HEK293 (cell line): Measurements from ENCODE around the gene NRIP2.
A peak's percentile ranks its signal among the peaks of the same experiment; 100 is the strongest.

Source experiments
- CTCF ChIA-PET: fragments of 350-600 bp; formaldehyde crosslinking; extraction: SDS; loops from one replicate; lab custom pipeline; 2021; ENCODE audit warnings: antibody characterized with exemption; lab: Yijun Ruan, JAX
- POLR2A ChIA-PET: fragments of 300-600 bp; formaldehyde crosslinking; extraction: SDS; loops from one replicate; lab custom pipeline; 2020; ENCODE audit warnings: antibody characterized with exemption, inconsistent platforms; lab: Yijun Ruan, JAX
- H3K27ac ChIP-seq: fragments of 200-500 bp; sonication (Bioruptor generic); 2 replicates; pipeline ENCODE4 v1.5.1; 2014; ENCODE audit warnings: low read depth, low read length, control low read depth, inconsistent platforms; ENCODE audit errors: extremely low read depth
- H3K36me3 ChIP-seq, 2 experiments: fragments of 200-500 bp in 1 of 2; sonication (Bioruptor generic) in 1 of 2; 1 replicate in 1 of 2; 2 replicates in 1 of 2; pipeline ENCODE4 v1.5.1; 2014 to 2017; ENCODE audit warnings: inconsistent platforms in 2 of 2, low read length in 2 of 2; ENCODE audit not compliant: control insufficient read depth in 2 of 2, insufficient read depth in 1 of 2
- H3K4me1 ChIP-seq: fragments of 200-500 bp; sonication (Bioruptor generic); 2 replicates; pipeline ENCODE4 v1.5.1; 2014; ENCODE audit warnings: mild to moderate bottlenecking, low read length, inconsistent platforms; ENCODE audit not compliant: control insufficient read depth, insufficient read depth
- H3K4me3 ChIP-seq: 2 replicates; pipeline ENCODE4 v1.5.1; 2011; ENCODE audit warnings: low read depth, mild to moderate bottlenecking, control low read depth, low read length, moderate library complexity
- H3K9me3 ChIP-seq: fragments of 200-500 bp; sonication (Bioruptor generic); 2 replicates; pipeline ENCODE4 v1.5.1; 2014; ENCODE audit warnings: low read depth, low read length, inconsistent platforms; ENCODE audit not compliant: control insufficient read depth, insufficient read depth
- SCRT1 ChIP-seq: fragments of 450-650 bp; formaldehyde crosslinking; IDR thresholded peaks from 2 replicates; pipeline ENCODE4 v1.5.1; 2016; ENCODE audit warnings: missing biosample characterization, missing genetic modification characterization, borderline replicate concordance
- SETDB1 ChIP-seq: IDR thresholded peaks from one replicate; pipeline ENCODE4 v1.6.1; 2017; ENCODE audit warnings: mild to moderate bottlenecking, low read length, moderate library complexity, mixed read lengths; ENCODE audit not compliant: insufficient read length
- ZBTB7A ChIP-seq: fragments of 450-650 bp; formaldehyde crosslinking; IDR thresholded peaks from 2 replicates; pipeline ENCODE4 v1.5.1; 2016; ENCODE audit warnings: low read depth, missing biosample characterization, missing genetic modification characterization
- ZFP3 ChIP-seq: fragments of 450-650 bp; formaldehyde crosslinking; IDR thresholded peaks from 2 replicates; pipeline ENCODE4 v1.5.1; 2016; ENCODE audit warnings: low read depth, missing biosample characterization, missing genetic modification characterization
- ZIC2 ChIP-seq: fragments of 450-650 bp; formaldehyde crosslinking; IDR thresholded peaks from 2 replicates; pipeline ENCODE4 v1.5.1; 2016; ENCODE audit warnings: missing biosample characterization, missing genetic modification characterization
- ZNF10 ChIP-seq: fragments of 450-650 bp; formaldehyde crosslinking; IDR thresholded peaks from 2 replicates; pipeline ENCODE4 v1.5.1; 2017; ENCODE audit warnings: missing biosample characterization, missing genetic modification characterization
- ZNF112 ChIP-seq: fragments of 450-650 bp; formaldehyde crosslinking; IDR thresholded peaks from 2 replicates; pipeline ENCODE4 v1.5.0; 2017; ENCODE audit warnings: missing biosample characterization, missing genetic modification characterization
- ZNF132 ChIP-seq: fragments of 450-650 bp; formaldehyde crosslinking; IDR thresholded peaks from 2 replicates; pipeline ENCODE4 v1.5.1; 2017; ENCODE audit warnings: missing biosample characterization, missing genetic modification characterization, borderline replicate concordance
- ZNF133 ChIP-seq: fragments of 450-650 bp; formaldehyde crosslinking; IDR thresholded peaks from 2 replicates; pipeline ENCODE4 v1.5.1; 2016; ENCODE audit warnings: missing biosample characterization, missing genetic modification characterization
- ZNF19 ChIP-seq: fragments of 450-650 bp; formaldehyde crosslinking; IDR thresholded peaks from 2 replicates; pipeline ENCODE4; 2016; ENCODE audit warnings: missing biosample characterization, missing genetic modification characterization, low read depth
- ZNF248 ChIP-seq: fragments of 450-650 bp; formaldehyde crosslinking; IDR thresholded peaks from 2 replicates; pipeline ENCODE4 v1.5.1; 2017; ENCODE audit warnings: missing biosample characterization, missing genetic modification characterization
- ZNF311 ChIP-seq: fragments of 450-650 bp; formaldehyde crosslinking; IDR thresholded peaks from 2 replicates; pipeline ENCODE4 v1.5.1; 2017; ENCODE audit warnings: missing biosample characterization, missing genetic modification characterization, borderline replicate concordance
- ZNF548 ChIP-seq: fragments of 450-650 bp; formaldehyde crosslinking; IDR thresholded peaks from 2 replicates; pipeline ENCODE4 v1.5.1; 2016; ENCODE audit warnings: missing biosample characterization, missing genetic modification characterization
- ZNF791 ChIP-seq: fragments of 450-650 bp; formaldehyde crosslinking; IDR thresholded peaks from 2 replicates; pipeline ENCODE4 v1.5.1; 2016; ENCODE audit warnings: missing biosample characterization, missing genetic modification characterization
- TF ChIP-seq, protein P1 (sequence below): fragments of 450-650 bp; formaldehyde crosslinking; IDR thresholded peaks from 2 replicates; pipeline ENCODE4 v1.5.1; 2016; ENCODE audit warnings: missing biosample characterization, missing genetic modification characterization
- TF ChIP-seq, protein P2 (sequence below): fragments of 450-650 bp; formaldehyde crosslinking; IDR thresholded peaks from 2 replicates; pipeline ENCODE4 v1.5.1; 2016; ENCODE audit warnings: missing biosample characterization, missing genetic modification characterization, low read depth

The NRIP2 gene

DNA sequence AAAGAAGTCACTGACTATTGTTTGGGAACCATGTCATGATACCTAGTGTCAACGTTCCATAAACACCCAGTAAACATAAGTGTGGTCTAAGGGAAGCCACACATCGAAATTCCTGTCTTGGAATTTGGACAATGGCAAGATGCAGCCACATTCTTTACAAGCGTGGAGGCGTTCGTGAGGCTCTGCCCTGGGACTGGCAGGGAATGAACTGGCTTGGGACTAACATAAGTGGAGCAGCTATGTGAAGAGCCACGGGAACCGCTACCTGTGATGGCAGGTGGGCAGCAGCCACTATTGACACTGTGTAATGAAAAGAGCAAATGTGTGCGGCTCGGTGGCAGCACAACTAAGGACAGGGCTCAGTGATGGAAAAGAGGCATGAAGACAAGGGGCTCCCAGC lies 10.0 kb upstream of the NRIP2 start (continued):
- no peak for TF ChIP-seq ZNF132
- no peak for TF ChIP-seq ZNF112 (tag by site-specific recombination)
- no peak for TF ChIP-seq ZNF10

DNA sequence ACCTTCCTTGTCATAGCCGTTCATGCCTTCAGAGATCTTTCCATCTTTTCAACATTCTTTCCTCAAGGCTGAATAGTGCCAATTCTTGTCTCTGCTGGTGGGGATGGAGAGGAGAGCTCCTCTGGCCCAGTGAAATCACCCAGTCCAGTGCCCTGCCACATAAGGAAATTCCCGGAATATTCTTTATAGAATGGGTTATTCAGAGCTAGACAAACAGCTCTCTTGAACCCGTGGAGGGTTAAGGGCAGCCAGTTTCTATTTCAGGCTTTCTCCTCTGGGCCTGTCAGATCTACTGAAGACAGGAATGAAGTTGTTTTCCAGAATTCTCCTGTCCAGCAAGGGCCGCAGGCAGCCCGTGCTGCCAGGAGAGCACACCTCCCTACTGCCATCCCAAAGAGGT lies 8.1 kb upstream of the NRIP2 start:
- POLR2A ChIA-PET, result interaction anchor here (1.0 kb wide), 1 partner anchor 12 kb away, joined by 3 read pairs; no protein-coding TSS in a partner anchor
- CTCF ChIA-PET, result interaction anchor here (0.7 to 1.5 kb wide), 2 partner anchors 9 to 20 kb away, joined by 3 to 5 read pairs; no protein-coding TSS in a partner anchor
- Histone ChIP-seq H3K4me1 (no peaks in the 10 kb centered on the region), H3K9me3 (no peaks in the 10 kb centered on the region), H3K27ac (no peak overlapping the region), H3K36me3 (peaks cover 0 to 9% of the 10 kb centered on the region in 2 experiments; a peak in 2 of 3 replicates), H3K4me3 (no peak overlapping the region)
- TF ChIP-seq ZFP3 (tag by site-specific recombination) (no peak), ZIC2 (tag by site-specific recombination) (no peak), ZNF311 (no peak), ZNF133 (tag by site-specific recombination) (no peak), ZBTB7A (tag by site-specific recombination) (no peak), ZNF791 (tag by site-specific recombination) (no peak)
- TF ChIP-seq, protein P1, sequence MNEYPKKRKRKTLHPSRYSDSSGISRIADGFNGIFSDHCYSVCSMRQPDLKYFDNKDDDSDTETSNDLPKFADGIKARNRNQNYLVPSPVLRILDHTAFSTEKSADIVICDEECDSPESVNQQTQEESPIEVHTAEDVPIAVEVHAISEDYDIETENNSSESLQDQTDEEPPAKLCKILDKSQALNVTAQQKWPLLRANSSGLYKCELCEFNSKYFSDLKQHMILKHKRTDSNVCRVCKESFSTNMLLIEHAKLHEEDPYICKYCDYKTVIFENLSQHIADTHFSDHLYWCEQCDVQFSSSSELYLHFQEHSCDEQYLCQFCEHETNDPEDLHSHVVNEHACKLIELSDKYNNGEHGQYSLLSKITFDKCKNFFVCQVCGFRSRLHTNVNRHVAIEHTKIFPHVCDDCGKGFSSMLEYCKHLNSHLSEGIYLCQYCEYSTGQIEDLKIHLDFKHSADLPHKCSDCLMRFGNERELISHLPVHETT, result no peak

DNA sequence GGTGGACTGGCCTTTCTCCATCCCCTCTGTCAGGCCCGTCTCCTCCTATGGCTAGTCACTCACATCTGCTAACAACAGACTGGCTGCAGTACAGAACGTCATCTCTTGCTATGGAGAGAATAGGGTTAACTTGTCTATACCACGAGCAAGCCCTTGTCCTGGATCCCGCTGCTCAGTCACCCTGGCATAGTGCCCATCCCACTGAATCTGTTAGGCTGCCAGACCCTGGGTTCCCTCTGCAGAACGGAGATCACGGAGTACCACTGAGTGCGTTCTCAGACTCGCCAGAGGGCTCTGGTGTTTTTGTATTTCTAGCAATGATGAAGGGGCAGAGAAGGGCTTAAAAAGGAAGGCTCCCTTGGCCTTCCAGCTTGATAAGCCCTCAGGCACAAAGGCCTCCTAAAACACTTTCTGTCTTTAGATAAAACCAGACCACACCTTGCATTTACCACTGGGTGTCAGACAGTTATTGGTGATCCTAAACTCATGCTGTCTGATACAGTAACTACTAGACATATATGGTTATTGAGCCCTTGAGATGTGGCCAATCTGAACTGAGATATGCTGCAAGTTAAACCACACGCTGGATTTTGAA lies 6.3 kb upstream of the NRIP2 start:
- no peaks in the 10 kb centered on the region for H3K9me3 ChIP-seq

DNA sequence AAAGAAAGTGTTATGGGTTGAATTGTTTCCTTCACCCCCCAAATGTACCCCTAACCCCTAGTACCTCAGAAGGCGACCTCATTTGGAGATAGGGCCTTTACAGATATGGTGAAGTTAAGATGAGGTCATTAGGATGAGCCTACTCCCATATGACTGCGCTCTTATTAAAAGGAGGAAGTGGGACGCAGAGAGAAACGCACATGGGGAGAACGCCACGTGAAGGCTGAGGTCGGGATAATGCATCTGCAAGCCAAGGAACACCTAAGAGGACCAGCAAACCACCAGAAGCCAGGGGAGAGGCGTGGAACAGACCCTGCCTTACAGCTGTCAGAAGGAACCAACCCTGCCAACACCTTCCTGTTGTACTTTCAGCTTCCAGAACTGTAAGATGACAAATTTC lies 1.7 kb upstream of the NRIP2 start:
- no peaks in the 10 kb centered on the region for H3K4me1 ChIP-seq
- ChIA-PET POLR2A (no interaction called here), CTCF (interaction anchor here (1.5 kb wide), 1 partner anchor 9 kb away, joined by 4 read pairs; no protein-coding TSS in a partner anchor)

More for the DNA sequence above, 6.3 kb upstream of the NRIP2 start:
- no peak overlapping the region for H3K4me3 ChIP-seq
- CTCF ChIA-PET, result no interaction called here
- no peaks in the 10 kb centered on the region for H3K4me1 ChIP-seq
- H3K36me3 ChIP-seq, result peaks cover 0 to 13% of the 10 kb centered on the region in 2 experiments; a peak in 2 of 3 replicates
- no peak overlapping the region for H3K27ac ChIP-seq
- TF ChIP-seq SETDB1, result no peak
- POLR2A ChIA-PET, result no interaction called here

More for the DNA sequence above, 1.7 kb upstream of the NRIP2 start:
- Histone ChIP-seq H3K27ac (no peak overlapping the region), H3K36me3 (peaks cover 0 to 23% of the 10 kb centered on the region in 2 experiments; a peak in 1 of 3 replicates), H3K9me3 (no peaks in the 10 kb centered on the region), H3K4me3 (no peak overlapping the region)
- TF ChIP-seq ZNF248 (tag by site-specific recombination) (no peak), ZNF548 (tag by site-specific recombination) (0 out of 2 replicates have a peak, but pooled peaks have one; percentile 60), ZNF19 (tag by site-specific recombination) (no peak), SCRT1 (tag by site-specific recombination) (no peak)
- TF ChIP-seq, protein P2, sequence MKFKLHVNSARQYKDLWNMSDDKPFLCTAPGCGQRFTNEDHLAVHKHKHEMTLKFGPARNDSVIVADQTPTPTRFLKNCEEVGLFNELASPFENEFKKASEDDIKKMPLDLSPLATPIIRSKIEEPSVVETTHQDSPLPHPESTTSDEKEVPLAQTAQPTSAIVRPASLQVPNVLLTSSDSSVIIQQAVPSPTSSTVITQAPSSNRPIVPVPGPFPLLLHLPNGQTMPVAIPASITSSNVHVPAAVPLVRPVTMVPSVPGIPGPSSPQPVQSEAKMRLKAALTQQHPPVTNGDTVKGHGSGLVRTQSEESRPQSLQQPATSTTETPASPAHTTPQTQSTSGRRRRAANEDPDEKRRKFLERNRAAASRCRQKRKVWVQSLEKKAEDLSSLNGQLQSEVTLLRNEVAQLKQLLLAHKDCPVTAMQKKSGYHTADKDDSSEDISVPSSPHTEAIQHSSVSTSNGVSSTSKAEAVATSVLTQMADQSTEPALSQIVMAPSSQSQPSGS (tag by site-specific recombination), result peak; percentile 42
